Kidney (tissue), 14 donors: ENCODE measurements around the gene PRDX3. TPM values are rescaled to one million over a fixed set of nuclear protein-coding genes. Genes with fewer than 3 reads are reported as not detected.

Source experiments
- DNase-seq, 5 donors: peaks; one replicate each; pipeline ENCODE4 v3.0.0-alpha.2; 2013 to 2020
- FAIRE-seq: peaks from 2 replicates; lab custom pipeline; 2012; peaks lifted over from hg19 to GRCh38; lab: Jason Lieb, UNC
- H3K27ac ChIP-seq, 2 donors: one replicate each; pipeline ENCODE4 v1.7.0; 2013; ENCODE audit warnings: low read depth in 2 of 2, low read length in 2 of 2, inconsistent platforms in 1 of 2
- H3K27me3 ChIP-seq: one replicate; pipeline ENCODE4 v1.7.1; 2013; ENCODE audit warnings: low read length, inconsistent platforms; ENCODE audit not compliant: control insufficient read depth, insufficient read depth
- H3K36me3 ChIP-seq, 3 donors: one replicate each; pipeline versions ENCODE4 v1.7.0 to v1.7.1; 2013; ENCODE audit warnings: low read length in 3 of 3, control low read depth in 1 of 3, inconsistent platforms in 1 of 3; ENCODE audit not compliant: insufficient read depth in 3 of 3, control insufficient read depth in 2 of 3
- H3K4me1 ChIP-seq, 3 donors: one replicate each; pipeline versions ENCODE4 v1.7.0 to v1.7.1; 2013; ENCODE audit warnings: low read length in 3 of 3, inconsistent platforms in 1 of 3, low read depth in 1 of 3; ENCODE audit not compliant: control insufficient read depth in 2 of 3, insufficient read depth in 2 of 3
- H3K4me3 ChIP-seq, 3 donors: one replicate each; pipeline versions ENCODE4 v1.7.0 to v1.8.1; 2013; ENCODE audit warnings: low read length in 3 of 3, control low read depth in 1 of 3, inconsistent platforms in 1 of 3
- H3K9ac ChIP-seq, 3 donors: one replicate each; pipeline versions ENCODE4 v1.7.0 to v1.7.1; 2013; ENCODE audit warnings: low read length in 3 of 3, control low read depth in 1 of 3, inconsistent platforms in 1 of 3
- H3K9me3 ChIP-seq, 3 donors: one replicate each; pipeline versions ENCODE4 v1.7.0 to v1.7.1; 2013; ENCODE audit warnings: low read length in 3 of 3, control low read depth in 1 of 3, inconsistent platforms in 1 of 3; ENCODE audit not compliant: control insufficient read depth in 2 of 3, insufficient read depth in 1 of 3
- intact Hi-C: fragments of 100-400 bp; cut with DNase I; formaldehyde crosslinking; loops from one replicate; pipeline ENCODE4 v1.11.1; 2022
- polyA plus RNA-seq: library from polyadenylated mRNA; stranded (reverse); fragments of 350-450 nt; fragmentation: Illumina TruSeq; extraction: RNeasy Lipid Tissue Mini Kit (QIAGEN cat#74804); gene quantifications from one replicate; pipeline ENCODE4 v1.2.3, GENCODE V29; 2014; ENCODE audit warnings: low read depth, low replicate concordance; ENCODE audit not compliant: insufficient read depth
- total RNA-seq: library from RNA; stranded (reverse); fragmentation: NEBNext Ultra II Directional; extraction: Animal tissue kit (Norgen Biotek cat#: 25700); gene quantifications from one replicate; pipeline ENCODE4 v1.2.1, GENCODE V29; 2021
- TF ChIP-seq, protein P1 (sequence below): IDR thresholded peaks from 3 replicates; pipeline ENCODE4 v1.5.1; 2012; ENCODE audit warnings: mild to moderate bottlenecking, moderate library complexity, borderline replicate concordance; ENCODE audit not compliant: insufficient read depth; ENCODE audit errors: extremely low read depth
- donor health status: control.
- donor health status: control.
- donor health status: control.
- donor health status: control.
- donor health status: control.
- donor health status: DM: yes; HTN: yes; CAD: no.
- donor health status: Normal renal cell carcinoma (clear cell type).

Gene PRDX3
- total and polyA plus RNA-seq, 2 donors from 2014 or later = 118 to 294 TPM

DNA sequence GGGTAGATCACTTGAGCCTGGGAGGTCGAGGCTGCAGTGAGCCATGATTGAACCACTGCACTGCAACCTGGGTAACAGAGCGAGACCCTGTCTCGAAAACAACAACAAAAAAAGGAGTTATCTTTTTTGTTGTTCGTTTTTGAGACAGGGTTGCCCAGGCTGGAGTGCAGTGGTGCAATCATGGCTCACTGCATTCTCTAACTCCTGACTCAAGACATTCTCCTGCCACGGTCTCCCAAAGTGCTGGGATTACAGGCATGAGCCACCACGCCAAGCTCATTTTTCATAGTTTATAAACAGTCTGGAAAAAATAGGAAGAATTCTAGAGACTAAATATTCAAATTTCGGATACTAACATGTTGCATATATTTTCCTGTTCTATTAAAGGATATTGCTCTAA, 42.5 kb downstream of the PRDX3 start:
- TF ChIP-seq, protein P1, sequence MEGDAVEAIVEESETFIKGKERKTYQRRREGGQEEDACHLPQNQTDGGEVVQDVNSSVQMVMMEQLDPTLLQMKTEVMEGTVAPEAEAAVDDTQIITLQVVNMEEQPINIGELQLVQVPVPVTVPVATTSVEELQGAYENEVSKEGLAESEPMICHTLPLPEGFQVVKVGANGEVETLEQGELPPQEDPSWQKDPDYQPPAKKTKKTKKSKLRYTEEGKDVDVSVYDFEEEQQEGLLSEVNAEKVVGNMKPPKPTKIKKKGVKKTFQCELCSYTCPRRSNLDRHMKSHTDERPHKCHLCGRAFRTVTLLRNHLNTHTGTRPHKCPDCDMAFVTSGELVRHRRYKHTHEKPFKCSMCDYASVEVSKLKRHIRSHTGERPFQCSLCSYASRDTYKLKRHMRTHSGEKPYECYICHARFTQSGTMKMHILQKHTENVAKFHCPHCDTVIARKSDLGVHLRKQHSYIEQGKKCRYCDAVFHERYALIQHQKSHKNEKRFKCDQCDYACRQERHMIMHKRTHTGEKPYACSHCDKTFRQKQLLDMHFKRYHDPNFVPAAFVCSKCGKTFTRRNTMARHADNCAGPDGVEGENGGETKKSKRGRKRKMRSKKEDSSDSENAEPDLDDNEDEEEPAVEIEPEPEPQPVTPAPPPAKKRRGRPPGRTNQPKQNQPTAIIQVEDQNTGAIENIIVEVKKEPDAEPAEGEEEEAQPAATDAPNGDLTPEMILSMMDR = no peak
- Histone ChIP-seq H3K4me1 (peaks cover 0 to 2% (median 0%) of the 10 kb centered on the region in 3 donors), H3K9me3 (no peaks in the 10 kb centered on the region), H3K36me3 (peaks cover 2 to 7% (median 5%) of the 10 kb centered on the region in 3 donors), H3K9ac (no peak overlapping the region), H3K27ac (no peak overlapping the region), H3K27me3 (no peaks in the 10 kb centered on the region), H3K4me3 (no peak overlapping the region)
- DNase-seq (no peak), FAIRE-seq (no peak)
- intact Hi-C loops = no loop called here

DNA sequence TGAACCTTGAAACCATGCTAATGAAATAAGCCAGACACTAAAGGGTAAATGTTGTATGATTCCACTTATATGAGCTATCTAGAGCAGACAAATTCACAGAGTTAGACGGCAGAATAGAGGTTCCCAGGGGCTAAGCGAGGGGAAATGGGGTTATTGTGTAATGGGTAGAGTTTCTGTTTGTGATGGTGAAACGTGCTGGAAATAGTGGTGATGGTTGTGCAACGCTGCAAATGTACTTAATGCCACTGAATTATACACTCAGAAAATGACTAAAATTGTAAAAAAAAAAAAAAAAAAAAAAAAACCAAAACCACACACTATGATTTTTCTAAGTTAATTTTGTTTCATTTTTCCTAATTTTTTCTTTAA, 43.1 kb downstream of the PRDX3 start:
- Histone ChIP-seq H3K9ac (no peak overlapping the region), H3K36me3 (peaks cover 4 to 11% (median 8%) of the 10 kb centered on the region in 3 donors), H3K27ac (no peak overlapping the region), H3K4me3 (no peak overlapping the region), H3K27me3 (no peaks in the 10 kb centered on the region), H3K9me3 (no peaks in the 10 kb centered on the region), H3K4me1 (peaks cover 0 to 2% (median 0%) of the 10 kb centered on the region in 3 donors)
- FAIRE-seq (no peak), DNase-seq (no peak)
- intact Hi-C loops = no loop called here
- TF ChIP-seq, protein P1 = no peak

DNA sequence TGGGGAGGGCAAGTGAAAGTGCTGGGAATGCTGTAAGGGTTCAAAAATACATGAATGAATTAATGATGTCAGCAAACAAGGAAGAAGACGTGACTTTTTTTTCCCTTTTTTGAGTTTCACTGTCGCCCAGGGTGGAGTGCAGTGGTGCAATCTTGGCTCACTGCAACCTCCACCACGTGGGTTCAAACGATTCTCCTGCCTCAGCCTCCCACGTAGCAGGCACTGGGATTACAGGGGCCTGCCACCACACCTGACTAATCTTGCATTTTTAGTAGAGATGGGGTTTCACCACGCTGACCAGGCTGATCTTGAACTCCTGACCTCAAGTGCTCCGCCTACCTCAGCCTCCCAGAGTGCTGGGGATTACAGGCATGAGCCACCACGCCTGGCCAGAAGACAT, 44.7 kb downstream of the PRDX3 start:
- Histone ChIP-seq H3K9ac (no peak overlapping the region), H3K36me3 (peaks cover 8 to 18% (median 14%) of the 10 kb centered on the region in 3 donors), H3K4me3 (no peak overlapping the region), H3K4me1 (no peaks in the 10 kb centered on the region), H3K9me3 (no peaks in the 10 kb centered on the region), H3K27ac (no peak overlapping the region), H3K27me3 (no peaks in the 10 kb centered on the region)
- intact Hi-C loops = no loop called here
- DNase-seq = no peak
- TF ChIP-seq, protein P1 = no peak
- no peak for FAIRE-seq
